SK-N-SH (cell line): ENCODE results near the gene ZBTB34. TPM values are rescaled to one million over a fixed set of nuclear protein-coding genes. Genes with fewer than 3 reads are reported as not detected.

ENCODE experiments used
- CTCF ChIA-PET: fragments of 300-600, 350-600 bp; formaldehyde crosslinking; extraction: SDS; loops from one replicate; lab custom pipeline; 2021; lab: Yijun Ruan, JAX
- POLR2A ChIA-PET: fragments of 350-600 bp; sonication (Branson Sonifier 250); formaldehyde crosslinking; extraction: SDS; loops from one replicate; lab custom pipeline; 2020; ENCODE audit warnings: antibody characterized with exemption, inconsistent platforms; lab: Yijun Ruan, JAX
- DNase-seq: peaks from one replicate; pipeline ENCODE4 v3.0.0; 2012
- H2AFZ ChIP-seq: fragments of 200-600 bp; sonication (generic); 2 replicates; pipeline ENCODE4 v1.8.1; 2016; ENCODE audit warnings: antibody characterized with exemption, mild to moderate bottlenecking, low read depth
- H3F3A ChIP-seq: fragments of 200-600 bp; sonication (generic); replicated peaks from 2 replicates; pipeline ENCODE3; 2016; ENCODE audit warnings: antibody characterized with exemption, mild to moderate bottlenecking; ENCODE audit not compliant: insufficient read depth
- H3K27ac ChIP-seq, 2 experiments: fragments of 200-500 bp in 1 of 2; fragments of 200-600 bp in 1 of 2; sonication (Bioruptor generic) in 1 of 2; sonication (generic), shearing (Covaris generic) in 1 of 2; 2 replicates each; pipeline versions ENCODE4 v1.5.1 to v1.6.1; 2014 to 2016; ENCODE audit warnings: low read depth in 2 of 2, inconsistent platforms in 1 of 2, low read length in 1 of 2, mild to moderate bottlenecking in 1 of 2, mixed read lengths in 1 of 2
- H3K27me3 ChIP-seq: fragments of 200-600 bp; sonication (generic), shearing (Covaris generic); 2 replicates; pipeline ENCODE4 v1.6.1; 2016; ENCODE audit warnings: mixed run types; ENCODE audit not compliant: insufficient read depth
- H3K36me3 ChIP-seq, 2 experiments: fragments of 200-500 bp in 1 of 2; fragments of 200-600 bp in 1 of 2; sonication (Bioruptor generic) in 1 of 2; sonication (generic) in 1 of 2; replicated peaks in 1 of 2; 2 replicates each; pipeline versions ENCODE3 to v1.5.1; 2014 to 2016; ENCODE audit warnings: low read length in 1 of 2, mild to moderate bottlenecking in 1 of 2; ENCODE audit not compliant: insufficient read depth in 2 of 2, control insufficient read depth in 1 of 2
- H3K4me1 ChIP-seq, 2 experiments: fragments of 200-500 bp in 1 of 2; fragments of 200-600 bp in 1 of 2; sonication (Bioruptor generic) in 1 of 2; sonication (generic), shearing (Covaris generic) in 1 of 2; 2 replicates each; pipeline versions ENCODE4 v1.5.1 to v1.6.1; 2014 to 2016; ENCODE audit warnings: low read depth in 1 of 2, low read length in 1 of 2, mixed run types in 1 of 2; ENCODE audit not compliant: insufficient read depth in 2 of 2, control insufficient read depth in 1 of 2
- H3K4me2 ChIP-seq: fragments of 200-600 bp; sonication (generic), shearing (Covaris generic); 2 replicates; pipeline ENCODE4 v1.6.1; 2017; ENCODE audit warnings: mixed run types
- H3K4me3 ChIP-seq, 2 experiments: fragments of 200-500 bp in 1 of 2; fragments of 200-600 bp in 1 of 2; sonication (Bioruptor generic) in 1 of 2; sonication (generic), shearing (Covaris generic) in 1 of 2; 2 replicates each; pipeline versions ENCODE4 v1.5.1 to v1.8.1; 2014 to 2016; ENCODE audit warnings: low read depth in 2 of 2, inconsistent platforms in 1 of 2, low read length in 1 of 2, mild to moderate bottlenecking in 1 of 2, mixed read lengths in 1 of 2, moderate library complexity in 1 of 2
- H3K79me2 ChIP-seq: fragments of 200-600 bp; sonication (generic); 2 replicates; pipeline ENCODE4 v1.8.1; 2017; ENCODE audit warnings: mild to moderate bottlenecking; ENCODE audit not compliant: insufficient read depth
- H3K9ac ChIP-seq: fragments of 200-600 bp; sonication (generic); 2 replicates; pipeline ENCODE4 v1.6.1; 2017; ENCODE audit warnings: mixed run types
- H3K9me2 ChIP-seq: fragments of 200-600 bp; sonication (generic); 2 replicates; pipeline ENCODE4 v1.6.1; 2017; ENCODE audit warnings: mixed run types
- H3K9me3 ChIP-seq: fragments of 200-600 bp; sonication (generic); 2 replicates; pipeline ENCODE4 v1.6.1; 2017; ENCODE audit warnings: mixed run types, mild to moderate bottlenecking, moderate library complexity
- H4K20me1 ChIP-seq: fragments of 200-600 bp; sonication (generic); 2 replicates; pipeline ENCODE4 v1.6.1; 2017; ENCODE audit warnings: mild to moderate bottlenecking, mixed run types; ENCODE audit not compliant: insufficient read depth
- CHD2 ChIP-seq: fragments of 150-350 bp; IDR thresholded peaks from 2 replicates; pipeline ENCODE4 v1.6.1; 2018; ENCODE audit warnings: low read length; ENCODE audit not compliant: partially characterized antibody
- ELF1 ChIP-seq: IDR thresholded peaks from 2 replicates; pipeline ENCODE4 v1.4.0; 2012
- EP300 ChIP-seq, 2 experiments: IDR thresholded peaks; 2 replicates each; pipeline versions ENCODE4 v1.4.0 to v1.6.1; 2012; ENCODE audit warnings: borderline replicate concordance in 1 of 2, low read depth in 1 of 2, low read length in 1 of 2
- FOSL2 ChIP-seq: IDR thresholded peaks from 2 replicates; pipeline ENCODE4 v1.4.0; 2012; ENCODE audit warnings: low read depth, mild to moderate bottlenecking, moderate library complexity, borderline replicate concordance
- FOXJ3 ChIP-seq: sonication (generic); formaldehyde crosslinking; IDR thresholded peaks from 2 replicates; pipeline ENCODE4 v1.5.1; 2020; ENCODE audit warnings: mild to moderate bottlenecking, missing genetic modification reagents
- FOXM1 ChIP-seq: IDR thresholded peaks from 2 replicates; pipeline ENCODE4 v1.4.0; 2012; ENCODE audit warnings: low read depth, mild to moderate bottlenecking
- GATA2 ChIP-seq: sonication (generic); formaldehyde crosslinking; IDR thresholded peaks from 2 replicates; pipeline ENCODE4 v1.5.0; 2020; ENCODE audit warnings: mild to moderate bottlenecking, missing genetic modification reagents
- MAX ChIP-seq: IDR thresholded peaks from 2 replicates; pipeline ENCODE4 v1.4.0; 2012; ENCODE audit warnings: low read depth
- MXI1 ChIP-seq: IDR thresholded peaks from 2 replicates; pipeline ENCODE4 v1.6.1; 2012; ENCODE audit warnings: mild to moderate bottlenecking, low read depth, low read length, improper control_type of control experiment
- NFIC ChIP-seq: IDR thresholded peaks from 2 replicates; pipeline ENCODE4 v1.4.0; 2012; ENCODE audit warnings: borderline replicate concordance
- PBX3 ChIP-seq: IDR thresholded peaks from 2 replicates; pipeline ENCODE4; 2012
- POLR2AphosphoS5 ChIP-seq: IDR thresholded peaks from 2 replicates; pipeline ENCODE4 v1.6.1; 2012; ENCODE audit warnings: low read depth, low read length
- RAD21 ChIP-seq: IDR thresholded peaks from 2 replicates; pipeline ENCODE4 v1.6.1; 2012; ENCODE audit warnings: mild to moderate bottlenecking, low read length
- REST ChIP-seq: IDR thresholded peaks from 2 replicates; pipeline ENCODE4 v1.6.1; 2012; ENCODE audit warnings: mild to moderate bottlenecking, low read depth, low read length, moderate library complexity
- SMC3 ChIP-seq: IDR thresholded peaks from 2 replicates; pipeline ENCODE4 v1.6.1; 2012; ENCODE audit warnings: low read depth, low read length, improper control_type of control experiment
- TAF1 ChIP-seq: IDR thresholded peaks from 2 replicates; pipeline ENCODE4 v1.6.1; 2012; ENCODE audit warnings: low read depth, mild to moderate bottlenecking, low read length, moderate library complexity, borderline replicate concordance
- USF1 ChIP-seq: IDR thresholded peaks from 2 replicates; pipeline ENCODE4 v1.4.0; 2012; ENCODE audit warnings: low read depth, borderline replicate concordance
- USF2 ChIP-seq: fragments of 150-350 bp; IDR thresholded peaks from 2 replicates; pipeline ENCODE4 v1.6.1; 2017; ENCODE audit warnings: antibody characterized with exemption, low read length, low read depth, borderline replicate concordance
- YY1 ChIP-seq: IDR thresholded peaks from 2 replicates; pipeline ENCODE4 v1.4.0; 2012; ENCODE audit warnings: low read depth, mild to moderate bottlenecking
- ZBTB33 ChIP-seq: IDR thresholded peaks from 2 replicates; pipeline ENCODE4 v1.4.0; 2012; ENCODE audit warnings: low read depth, borderline replicate concordance
- WGBS: methylation state at CpG from one replicate; pipeline ENCODE4 v1.1.6; 2017; ENCODE audit warnings: low lambda C conversion rate; 5-methylcytosine and 5-hydroxymethylcytosine counted together
- polyA plus RNA-seq, 3 experiments: library from polyadenylated mRNA; depleted of rRNA; stranded (reverse); fragments of >200 nt; gene quantifications; 2 replicates each; pipeline ENCODE4 v1.2.3, GENCODE V29; 2012

Gene ZBTB34
- polyA plus RNA-seq, 1 of the 3 experiments (the other 2 are of a cell fraction) = 2.9 TPM

GRCh38 chr9:126902210-126902609, 41.8 kb downstream of the ZBTB34 start:
- no peak for DNase-seq
- no peaks in the 10 kb centered on the region for H3F3A ChIP-seq
- no peak for TF ChIP-seq REST
- no peak for TF ChIP-seq CHD2
- no peak for TF ChIP-seq TAF1
- no peak for TF ChIP-seq SMC3
- TF ChIP-seq FOSL2 = no peak
- TF ChIP-seq ZBTB33 = no peak
- TF ChIP-seq FOXJ3 (CRISPR knock-in tag) = no peak
- TF ChIP-seq GATA2 (CRISPR knock-in tag) = no peak
- TF ChIP-seq NFIC = no peak
- TF ChIP-seq YY1 = no peak
- TF ChIP-seq ELF1 = no peak
- no peak for TF ChIP-seq FOXM1
- TF ChIP-seq MAX = no peak
- no peak for TF ChIP-seq POLR2AphosphoS5
- no peak for TF ChIP-seq MXI1
- no peak for TF ChIP-seq USF2
- TF ChIP-seq RAD21 = no peak
- no peak for TF ChIP-seq EP300 (IDR thresholded peaks at IDR 0.05; ENCODE audit: borderline replicate concordance in 1 of 2, low read depth in 1 of 2, low read length in 1 of 2)
- no peak for TF ChIP-seq PBX3
- no peak for TF ChIP-seq USF1
- H3K9me2 ChIP-seq = no peaks in the 10 kb centered on the region
- no peak overlapping the region for H3K27ac ChIP-seq
- H3K4me1 ChIP-seq = no peaks in the 10 kb centered on the region
- POLR2A ChIA-PET = no interaction called here
- peaks cover 5% of the 10 kb centered on the region; the same call in 1 of the 2 replicates for H3K27me3 ChIP-seq
- H3K9me3 ChIP-seq = no peaks in the 10 kb centered on the region
- no peak overlapping the region for H3K4me3 ChIP-seq
- no peaks in the 10 kb centered on the region for H4K20me1 ChIP-seq
- CTCF ChIA-PET = interaction anchor here (1.0 to 1.2 kb wide), 3 partner anchors 10 to 38 kb away, joined by 3 read pairs; no protein-coding TSS in a partner anchor
- no peak overlapping the region for H2AFZ ChIP-seq
- no peak overlapping the region for H3K9ac ChIP-seq
- no peak overlapping the region for H3K4me2 ChIP-seq
- 60% methylated on average over 3 of the region's 3 CpGs for WGBS
- no peaks in the 10 kb centered on the region for H3K36me3 ChIP-seq
- no peaks in the 10 kb centered on the region for H3K79me2 ChIP-seq
